Gastrocnemius medialis (tissue), 4 donors: ENCODE results near the gene RCAN2. TPM values are rescaled to one million over a fixed set of nuclear protein-coding genes. Genes with fewer than 3 reads are reported as not detected.

Experiments used
- ATAC-seq, 2 donors: fragments of 150-250 bp; one replicate each; pipeline ENCODE4 v1.9.1; 2016
- DNase-seq, 2 donors: peaks; one replicate each; pipeline ENCODE4 v3.0.0-alpha.2; 2019
- H3K27ac ChIP-seq, 4 donors: fragments of 200-600 bp; sonication (generic); 1 replicate in 1 of 4; 2 replicates in 3 of 4; pipeline ENCODE4 v1.5.1; 2016 to 2018; ENCODE audit warnings: mild to moderate bottlenecking in 2 of 4, moderate library complexity in 1 of 4
- H3K27me3 ChIP-seq, 3 donors: fragments of 200-600 bp; sonication (generic) in 2 of 3; 1 replicate in 1 of 3; 2 replicates in 2 of 3; pipeline versions ENCODE4 v1.5.1 to v1.6.0; 2016 to 2019; ENCODE audit warnings: mild to moderate bottlenecking in 1 of 3, moderate library complexity in 1 of 3
- H3K36me3 ChIP-seq, 2 donors: fragments of 200-600 bp; sonication (generic) in 1 of 2; one replicate each; pipeline ENCODE4 v1.5.1; 2017 to 2018
- H3K4me1 ChIP-seq, 2 donors: fragments of 200-600 bp; sonication (generic) in 1 of 2; one replicate each; pipeline ENCODE4 v1.5.1; 2016 to 2017; ENCODE audit warnings: mild to moderate bottlenecking in 2 of 2
- H3K4me3 ChIP-seq, 4 donors: fragments of 200-600 bp; sonication (generic) in 3 of 4; 1 replicate in 1 of 4; 2 replicates in 3 of 4; pipeline ENCODE4 v1.5.1; 2016 to 2019; ENCODE audit warnings: mild to moderate bottlenecking in 2 of 4
- H3K9me3 ChIP-seq, 3 donors: fragments of 200-600 bp; sonication (generic) in 2 of 3; 1 replicate in 1 of 3; 2 replicates in 2 of 3; pipeline ENCODE4 v1.5.1; 2016 to 2019
- POLR2A ChIP-seq, 2 donors: fragments of 450-650 bp; IDR thresholded peaks; one replicate each; pipeline ENCODE4 v1.6.1; 2017; ENCODE audit warnings: antibody characterized with exemption in 2 of 2, mild to moderate bottlenecking in 2 of 2, moderate library complexity in 2 of 2
- in situ Hi-C, 4 donors: fragments of 200-750 bp; cut with MboI; loops; one replicate each; pipeline versions ENCODE4 v1.15.0 to v1.8.0; 2017; ENCODE audit warnings: low sequenced_read_pairs in 4 of 4
- intact Hi-C: fragments of 100-400 bp; cut with DNase I; formaldehyde crosslinking; loops from one replicate; pipeline ENCODE4 v1.15.1; 2023; ENCODE audit warnings: low total_unique reads
- total RNA-seq, 4 donors: library from RNA; depleted of rRNA; stranded (reverse); fragments of >200 nt; gene quantifications; one replicate each; pipeline versions ENCODE4 v1.1.0 to v1.2.3, GENCODE V29; 2016
- TF ChIP-seq, protein P1 (sequence below), 5 experiments: fragments of 450-650 bp in 3 of 5; fragments of 200-600 bp in 2 of 5; sonication (generic) in 2 of 5; IDR thresholded peaks in 4 of 5; conservative IDR thresholded peaks in 1 of 5; 1 replicate in 4 of 5; 2 replicates in 1 of 5; pipeline ENCODE4 v1.5.1; 2016 to 2019; ENCODE audit warnings: antibody characterized with exemption in 5 of 5, mild to moderate bottlenecking in 3 of 5, moderate library complexity in 3 of 5

Gene RCAN2
- total RNA-seq, 4 donors from 2014 or later: 26.2 to 88.8 (median 43.2) TPM

DNA sequence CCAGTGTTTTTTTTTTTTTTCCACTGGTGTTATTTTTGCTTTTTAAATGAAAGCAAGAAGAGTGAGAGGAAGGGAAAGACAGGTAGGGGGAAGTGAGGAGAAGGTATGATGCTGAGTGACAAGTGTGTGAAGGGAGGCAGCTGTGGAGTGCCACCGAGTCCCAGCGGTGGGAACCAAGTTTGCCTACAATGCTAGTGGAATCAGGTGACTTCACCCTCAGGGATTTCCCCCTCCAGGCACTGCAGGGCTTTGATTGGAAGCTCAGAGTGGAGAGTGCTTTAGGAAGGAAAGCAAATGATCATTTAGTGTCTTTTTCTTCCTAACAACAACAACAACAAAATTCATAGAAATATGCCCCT, 200.0 kb downstream of the RCAN2 start:
- Histone ChIP-seq H3K9me3 (no peaks in the 10 kb centered on the region), H3K27ac (peak overlapping the region in 3 of 4 donors; percentile 45 to 60 (median 59)), H3K36me3 (no peaks in the 10 kb centered on the region), H3K4me1 (peaks cover 47 to 73% of the 10 kb centered on the region in 2 donors), H3K27me3 (no peaks in the 10 kb centered on the region), H3K4me3 (no peak overlapping the region)
- DNase-seq (peak in 1 of 2 donors; percentile 19), ATAC-seq (peak in 1 of 2 donors; percentile 43)
- TF ChIP-seq POLR2A (IDR thresholded peaks at IDR 0.05): no peak
- intact Hi-C loops: no loop called here
- in situ Hi-C loops: no loop called here

DNA sequence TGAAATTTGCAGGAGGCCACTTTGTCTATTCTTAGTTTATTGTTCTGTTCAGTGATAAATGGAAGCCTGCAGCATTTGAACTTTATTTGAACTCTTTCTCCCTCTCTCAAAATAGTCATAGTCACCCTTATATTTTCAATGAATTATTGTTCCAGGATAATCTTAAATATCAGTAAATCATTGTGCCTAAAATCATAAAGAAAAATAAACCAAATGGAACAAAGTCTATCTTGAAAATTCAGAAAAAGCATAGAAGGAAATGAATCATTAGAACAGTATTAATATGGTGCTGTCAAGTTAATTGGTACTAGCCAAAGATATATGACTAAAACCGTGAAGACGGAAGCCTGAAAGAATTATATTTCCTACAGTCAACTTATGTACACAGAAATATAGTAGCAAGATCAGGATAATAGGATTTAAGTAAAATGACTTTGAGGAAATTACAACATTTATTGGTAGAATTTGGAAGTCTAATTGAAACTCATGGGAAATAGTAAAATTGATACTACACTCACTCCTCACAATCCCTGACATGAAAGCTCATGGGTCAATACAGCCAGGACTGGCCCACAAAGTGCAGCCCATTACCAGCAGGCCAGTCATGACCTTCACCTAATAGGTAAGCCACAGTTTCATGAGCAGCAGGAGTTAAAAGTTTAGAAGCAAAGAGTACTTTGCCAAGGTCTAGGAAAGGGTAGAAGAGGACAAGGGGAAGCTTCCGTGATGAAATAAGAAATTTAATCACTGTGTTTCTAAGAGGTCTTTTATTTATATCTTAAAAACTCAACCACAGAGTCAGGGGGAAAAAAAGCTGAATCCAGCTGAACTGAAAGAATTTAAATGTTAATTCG, 200.6 kb downstream of the RCAN2 start:
- H3K9me3 ChIP-seq: no peaks in the 10 kb centered on the region
- no peaks in the 10 kb centered on the region for H3K27me3 ChIP-seq
- in situ Hi-C loops (no loop called here), intact Hi-C loops (no loop called here)
- TF ChIP-seq POLR2A (IDR thresholded peaks at IDR 0.05): no peak
- TF ChIP-seq, protein P1, sequence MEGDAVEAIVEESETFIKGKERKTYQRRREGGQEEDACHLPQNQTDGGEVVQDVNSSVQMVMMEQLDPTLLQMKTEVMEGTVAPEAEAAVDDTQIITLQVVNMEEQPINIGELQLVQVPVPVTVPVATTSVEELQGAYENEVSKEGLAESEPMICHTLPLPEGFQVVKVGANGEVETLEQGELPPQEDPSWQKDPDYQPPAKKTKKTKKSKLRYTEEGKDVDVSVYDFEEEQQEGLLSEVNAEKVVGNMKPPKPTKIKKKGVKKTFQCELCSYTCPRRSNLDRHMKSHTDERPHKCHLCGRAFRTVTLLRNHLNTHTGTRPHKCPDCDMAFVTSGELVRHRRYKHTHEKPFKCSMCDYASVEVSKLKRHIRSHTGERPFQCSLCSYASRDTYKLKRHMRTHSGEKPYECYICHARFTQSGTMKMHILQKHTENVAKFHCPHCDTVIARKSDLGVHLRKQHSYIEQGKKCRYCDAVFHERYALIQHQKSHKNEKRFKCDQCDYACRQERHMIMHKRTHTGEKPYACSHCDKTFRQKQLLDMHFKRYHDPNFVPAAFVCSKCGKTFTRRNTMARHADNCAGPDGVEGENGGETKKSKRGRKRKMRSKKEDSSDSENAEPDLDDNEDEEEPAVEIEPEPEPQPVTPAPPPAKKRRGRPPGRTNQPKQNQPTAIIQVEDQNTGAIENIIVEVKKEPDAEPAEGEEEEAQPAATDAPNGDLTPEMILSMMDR (IDR thresholded peaks at IDR 0.05 in 4 of 5, conservative IDR thresholded peaks at IDR 0.05 in 1 of 5): no peak
- no peaks in the 10 kb centered on the region for H3K36me3 ChIP-seq
- no peak for DNase-seq
- H3K4me3 ChIP-seq: no peak overlapping the region
- peak overlapping the region in 3 of 4 donors; percentile 45 to 60 (median 59) for H3K27ac ChIP-seq
- H3K4me1 ChIP-seq: peaks cover 47 to 72% of the 10 kb centered on the region in 2 donors
- ATAC-seq: peak in 1 of 2 donors; percentile 66

DNA sequence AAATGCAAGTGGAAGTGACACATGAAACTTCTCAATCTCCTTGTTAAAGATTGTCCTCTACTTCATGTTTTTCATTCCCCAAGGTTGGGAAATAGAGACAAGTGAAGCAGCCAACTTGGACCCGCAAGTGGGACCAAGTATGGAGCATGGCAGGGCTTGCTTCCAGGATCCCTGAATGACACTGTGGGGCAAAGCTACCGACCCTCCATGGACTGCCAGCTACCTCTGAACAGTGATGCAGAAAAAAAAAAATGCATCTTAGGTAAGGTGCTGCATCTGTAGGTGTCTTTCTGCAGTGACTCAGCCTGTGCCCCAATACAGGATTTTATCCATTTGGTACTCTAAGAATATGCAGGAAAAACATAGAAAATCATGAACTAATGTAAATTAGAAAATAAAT, 201.4 kb downstream of the RCAN2 start:
- Histone ChIP-seq H3K4me3 (no peak overlapping the region), H3K4me1 (peaks cover 47 to 65% of the 10 kb centered on the region in 2 donors), H3K36me3 (no peaks in the 10 kb centered on the region), H3K9me3 (no peaks in the 10 kb centered on the region), H3K27ac (peak overlapping the region in 2 of 4 donors; percentile 59 to 60), H3K27me3 (no peaks in the 10 kb centered on the region)
- intact Hi-C loops (no loop called here), in situ Hi-C loops (no loop called here)
- ATAC-seq: peak in 1 of 2 donors; percentile 22
- no peak for TF ChIP-seq POLR2A (IDR thresholded peaks at IDR 0.05)
- no peak for DNase-seq

DNA sequence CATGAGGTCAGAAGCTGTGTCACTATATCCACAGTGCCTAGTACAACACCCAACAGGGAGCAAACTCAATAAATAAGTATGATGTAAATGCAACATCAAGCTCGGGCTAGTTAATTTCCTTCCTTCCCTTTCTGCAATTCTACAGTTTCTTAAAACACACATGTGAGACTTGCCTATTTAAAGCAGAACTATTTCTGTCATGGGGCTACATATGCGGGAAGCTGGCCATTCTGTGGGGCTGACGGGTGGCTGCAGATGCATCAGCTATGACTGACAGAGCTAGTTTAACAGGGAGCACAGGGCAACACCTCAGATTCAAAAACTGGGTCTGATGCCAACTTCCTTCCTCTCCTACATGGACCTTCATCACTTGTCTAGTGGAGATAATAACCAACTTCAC, 202.4 kb downstream of the RCAN2 start:
- no peak for TF ChIP-seq POLR2A (IDR thresholded peaks at IDR 0.05)
- TF ChIP-seq, protein P1 (IDR thresholded peaks at IDR 0.05 in 4 of 5, conservative IDR thresholded peaks at IDR 0.05 in 1 of 5): no peak
- ATAC-seq: peak in 1 of 2 donors; percentile 13
- in situ Hi-C loops (no loop called here), intact Hi-C loops (no loop called here)
- no peaks in the 10 kb centered on the region for H3K36me3 ChIP-seq
- peak overlapping the region in 2 of 4 donors; percentile 12 to 41 for H3K27ac ChIP-seq
- DNase-seq: no peak
- H3K9me3 ChIP-seq: no peaks in the 10 kb centered on the region
- H3K27me3 ChIP-seq: no peaks in the 10 kb centered on the region
- H3K4me1 ChIP-seq: peaks cover 46 to 54% of the 10 kb centered on the region in 2 donors
- H3K4me3 ChIP-seq: no peak overlapping the region

DNA sequence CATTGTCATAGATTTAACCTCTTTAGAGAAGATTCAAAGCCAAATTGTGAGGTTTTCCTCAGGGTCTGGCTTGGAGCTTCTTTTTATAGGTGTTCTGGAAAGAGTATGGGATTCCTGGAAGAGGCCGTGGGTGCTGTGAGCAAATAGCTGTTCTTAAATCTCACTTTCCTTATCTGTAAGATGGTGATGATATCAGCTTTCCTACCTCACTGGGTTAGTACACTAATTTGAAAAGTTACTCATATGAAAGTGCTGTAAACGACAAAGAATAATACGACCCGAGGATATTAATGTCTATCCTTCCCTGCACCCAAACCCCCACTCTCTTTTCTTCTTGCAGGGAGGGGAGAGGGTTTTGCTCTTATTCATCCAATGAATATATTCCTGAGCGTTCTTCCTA, 203.6 kb downstream of the RCAN2 start:
- intact Hi-C loops: no loop called here
- Histone ChIP-seq H3K9me3 (no peaks in the 10 kb centered on the region), H3K4me3 (no peak overlapping the region), H3K27ac (peak overlapping the region in 3 of 4 donors; percentile 9 to 41 (median 9)), H3K27me3 (no peaks in the 10 kb centered on the region), H3K4me1 (peaks cover 41 to 50% of the 10 kb centered on the region in 2 donors), H3K36me3 (no peaks in the 10 kb centered on the region)
- DNase-seq: no peak
- in situ Hi-C loops: no loop called here
- ATAC-seq: no peak
- TF ChIP-seq POLR2A (IDR thresholded peaks at IDR 0.05): no peak
- TF ChIP-seq, protein P1 (IDR thresholded peaks at IDR 0.05 in 4 of 5, conservative IDR thresholded peaks at IDR 0.05 in 1 of 5): no peak
